ENCODE results near the gene NHLRC4. TPM values are rescaled to one million over a fixed set of nuclear protein-coding genes. Genes with fewer than 3 reads are reported as not detected.
A peak's percentile ranks its signal among the peaks of the same experiment; 100 is the strongest.

The NHLRC4 gene
- total and polyA plus RNA-seq, 9 of the 15 experiments (the other 6 are each of a cell fraction or from before 2014, with no cell fraction given) = 0.24 to 3.7 (median 1.3) TPM; not detected in 2

GRCh38 chr16:548586-548985 is 18.2 kb upstream of the NHLRC4 start:
- POLR2A ChIA-PET = no interaction called here
- Histone ChIP-seq H3K4me2 (ENCODE audit: insufficient read depth, low read length) (no peak overlapping the region), H3K9me1 (ENCODE audit: control insufficient read depth, insufficient read depth, low read length) (no peaks in the 10 kb centered on the region), H3K4me1 (replicated peaks in 1 of 2; ENCODE audit: control insufficient read depth in 2 of 2, insufficient read depth in 2 of 2, low read length in 2 of 2) (peaks cover 0 to 54% of the 10 kb centered on the region in 2 experiments; a peak in 3 of 5 replicates), H3K4me3 (no peak overlapping the region), H3K9ac (ENCODE audit: insufficient read depth in 1 of 2, low read depth in 2 of 2, low read length in 2 of 2) (no peak overlapping the region; a peak in 1 of 4 replicates), H3K27me3 (ENCODE audit: control insufficient read depth in 2 of 2, insufficient read depth in 2 of 2, low read length in 2 of 2) (no peaks in the 10 kb centered on the region), H3K79me2 (ENCODE audit: control insufficient read depth, insufficient read depth, low read length) (peaks cover 43% of the 10 kb centered on the region), H3K9me3 (replicated peaks; ENCODE audit: control insufficient read depth, insufficient read depth, low read depth, low read length) (no peaks in the 10 kb centered on the region), H3K27ac (ENCODE audit: extremely low read depth, low read depth, low read length) (no peak overlapping the region), H4K20me1 (replicated peaks; ENCODE audit: control insufficient read depth, insufficient read depth, low read length) (0 out of 2 replicates have a peak, but pooled peaks cover 7% of the 10 kb centered on the region), H2AFZ (ENCODE audit: low read depth, low read length) (no peak overlapping the region), H3K36me3 (ENCODE audit: control insufficient read depth, insufficient read depth, low read length) (peaks cover 82% of the 10 kb centered on the region; the same call in 1 of the 3 replicates)
- CTCF ChIA-PET (ENCODE audit: low intra/inter-chr PET ratio) = no interaction called here
- FAIRE-seq = no peak
- in situ Hi-C loops (cut with MboI) = no loop called here
- TF ChIP-seq POLR2G (IDR thresholded peaks at IDR 0.05; ENCODE audit: low read depth, low read length) (peak; percentile 55), HCFC1 (IDR thresholded peaks at IDR 0.05; ENCODE audit: low read depth, low read length) (no peak)
- 98% methylated on average over 17 of the region's 21 CpGs for WGBS (ENCODE audit: insufficient coverage, low coverage, missing lambda C conversion rate)
- intact Hi-C loops (cut with micrococcal nuclease) = no loop called here
- no peak for ATAC-seq
- BruUV-seq (replicated peaks) = no TSS peak
- DNase-seq (ENCODE audit: extremely low read depth in 1 of 4, low spot score in 3 of 4) = no peak

GRCh38 chr16:549544-550263 is 17.1 kb upstream of the NHLRC4 start:
- H3K4me3 ChIP-seq = no peak overlapping the region
- H3K27ac ChIP-seq (ENCODE audit: extremely low read depth, low read depth, low read length) = no peak overlapping the region
- DNase-seq (ENCODE audit: extremely low read depth in 1 of 4, low spot score in 3 of 4) (no peak), FAIRE-seq (no peak), ATAC-seq (no peak)
- H3K79me2 ChIP-seq (ENCODE audit: control insufficient read depth, insufficient read depth, low read length) = peaks cover 34% of the 10 kb centered on the region
- in situ Hi-C loops (cut with MboI) (no loop called here), intact Hi-C loops (cut with micrococcal nuclease) (no loop called here)
- H3K9me3 ChIP-seq (replicated peaks; ENCODE audit: control insufficient read depth, insufficient read depth, low read depth, low read length) = no peaks in the 10 kb centered on the region
- WGBS (ENCODE audit: insufficient coverage, low coverage, missing lambda C conversion rate) = 90% methylated on average over 11 of the region's 54 CpGs
- no peaks in the 10 kb centered on the region for H3K9me1 ChIP-seq (ENCODE audit: control insufficient read depth, insufficient read depth, low read length)
- peaks cover 83% of the 10 kb centered on the region; the same call in 1 of the 3 replicates for H3K36me3 ChIP-seq (ENCODE audit: control insufficient read depth, insufficient read depth, low read length)
- no peak overlapping the region; a peak in 1 of 4 replicates for H3K9ac ChIP-seq (ENCODE audit: insufficient read depth in 1 of 2, low read depth in 2 of 2, low read length in 2 of 2)
- no TSS peak for BruUV-seq (replicated peaks)
- no peak overlapping the region for H2AFZ ChIP-seq (ENCODE audit: low read depth, low read length)
- H3K4me2 ChIP-seq (ENCODE audit: insufficient read depth, low read length) = no peak overlapping the region
- ChIA-PET POLR2A (interaction anchor here (1.0 kb wide), 1 partner anchor 40 kb away, joined by 3 read pairs; the partner anchor contains the start of gene RAB40C), CTCF (ENCODE audit: low intra/inter-chr PET ratio) (no interaction called here)
- no peaks in the 10 kb centered on the region for H3K27me3 ChIP-seq (ENCODE audit: control insufficient read depth in 2 of 2, insufficient read depth in 2 of 2, low read length in 2 of 2)
- 0 out of 2 replicates have a peak, but pooled peaks cover 7% of the 10 kb centered on the region for H4K20me1 ChIP-seq (replicated peaks; ENCODE audit: control insufficient read depth, insufficient read depth, low read length)
- H3K4me1 ChIP-seq (replicated peaks in 1 of 2; ENCODE audit: control insufficient read depth in 2 of 2, insufficient read depth in 2 of 2, low read length in 2 of 2) = peaks cover 0 to 47% of the 10 kb centered on the region in 2 experiments; a peak in 2 of 5 replicates
- no peak for TF ChIP-seq RBBP5 (IDR thresholded peaks at IDR 0.05; ENCODE audit: borderline replicate concordance, insufficient read depth, low read length, poor library complexity, severe bottlenecking)
- TF ChIP-seq MEF2A (IDR thresholded peaks at IDR 0.05; ENCODE audit: control insufficient read depth, low read depth, low read length) = no peak
- no peak for TF ChIP-seq ZC3H4 (CRISPR knock-in tag; IDR thresholded peaks at IDR 0.05; ENCODE audit: borderline replicate concordance)
- no peak for TF ChIP-seq RBFOX2 (IDR thresholded peaks at IDR 0.05; ENCODE audit: low read depth, low read length)
- TF ChIP-seq CC2D1A (IDR thresholded peaks at IDR 0.05) = no peak
- TF ChIP-seq ZBTB33 (CRISPR knock-in tag; IDR thresholded peaks at IDR 0.05) = peak; percentile 96
- no peak for TF ChIP-seq ZNF589 (CRISPR knock-in tag; IDR thresholded peaks at IDR 0.05; ENCODE audit: low read depth)
- TF ChIP-seq ZNF696 (CRISPR knock-in tag; conservative IDR thresholded peaks at IDR 0.05) = no peak
- TF ChIP-seq NFIX (CRISPR knock-in tag; IDR thresholded peaks at IDR 0.05; ENCODE audit: low read depth) = no peak
- TF ChIP-seq HOXB6 (CRISPR knock-in tag; IDR thresholded peaks at IDR 0.05; ENCODE audit: borderline replicate concordance) = no peak
